Osteoblast (primary cell): Measurements from ENCODE around the gene TTBK1. TPM values are rescaled to one million over a fixed set of nuclear protein-coding genes. Genes with fewer than 3 reads are reported as not detected.

Experiments
- DNase-seq: peaks from one replicate; pipeline ENCODE4 v3.0.0; 2011; ENCODE audit warnings: low spot score, mixed read lengths; ENCODE audit not compliant: insufficient read length; ENCODE audit errors: missing footprints
- H2AFZ ChIP-seq: 2 replicates; pipeline ENCODE4 v1.6.0; 2011; ENCODE audit warnings: mild to moderate bottlenecking, low read length
- H3K27ac ChIP-seq: 2 replicates; pipeline ENCODE4 v1.5.1; 2011; ENCODE audit warnings: mild to moderate bottlenecking, low read depth, low read length, moderate library complexity
- H3K27me3 ChIP-seq: 2 replicates; pipeline ENCODE4 v1.6.0; 2012; ENCODE audit warnings: mild to moderate bottlenecking, control low read depth, inconsistent platforms, low read length, moderate library complexity; ENCODE audit not compliant: insufficient read depth
- H3K36me3 ChIP-seq: 2 replicates; pipeline ENCODE4 v1.5.1; 2011; ENCODE audit warnings: mild to moderate bottlenecking, low read length, control low read depth, moderate library complexity; ENCODE audit not compliant: insufficient read depth
- H3K4me1 ChIP-seq: 2 replicates; pipeline ENCODE4 v1.5.1; 2011; ENCODE audit warnings: mild to moderate bottlenecking, low read length, control low read depth, moderate library complexity; ENCODE audit not compliant: insufficient read depth
- H3K4me2 ChIP-seq: 2 replicates; pipeline ENCODE4 v1.6.0; 2011; ENCODE audit warnings: mild to moderate bottlenecking, low read length; ENCODE audit not compliant: insufficient read depth
- H3K4me3 ChIP-seq: fragments of 200-600 bp; sonication (generic); 3 replicates; pipeline ENCODE4 v1.5.1; 2012; ENCODE audit warnings: mild to moderate bottlenecking, low read length, inconsistent platforms; ENCODE audit not compliant: insufficient read depth
- H3K79me2 ChIP-seq: 2 replicates; pipeline ENCODE4 v1.6.0; 2012; ENCODE audit warnings: mild to moderate bottlenecking, low read length, control low read depth, inconsistent platforms; ENCODE audit not compliant: insufficient read depth
- H3K9me3 ChIP-seq: 2 replicates; pipeline ENCODE4 v1.5.1; 2011; ENCODE audit warnings: low read depth, low read length, control low read depth
- H4K20me1 ChIP-seq: 2 replicates; pipeline ENCODE4 v1.6.0; 2012; ENCODE audit warnings: mild to moderate bottlenecking, low read length, control low read depth; ENCODE audit not compliant: insufficient read depth
- CTCF ChIP-seq: IDR thresholded peaks from 2 replicates; pipeline ENCODE4 v1.5.1; 2011; ENCODE audit warnings: mild to moderate bottlenecking, low read depth, low read length, moderate library complexity; ENCODE audit errors: extremely low read depth
- total RNA-seq: library from RNA; depleted of rRNA; stranded (reverse); fragments of >200 nt; gene quantifications from 2 replicates; pipeline ENCODE4 v1.2.3, GENCODE V29; 2012

The TTBK1 gene
- total RNA-seq = under 0.01 TPM in 1 of 2 replicates, not detected in the other

- Histone ChIP-seq H3K4me3 (no peak within 1 kb of the TSS), H3K4me2 (no peak within 1 kb of the TSS), H3K4me1 (peaks cover 6% of the 10 kb centered on the region), H2AFZ (no peak within 1 kb of the TSS), H3K27me3 (peaks cover 87% of the 10 kb centered on the region), H4K20me1 (no peaks in the 10 kb centered on the region), H3K36me3 (no peaks in the 10 kb centered on the region), H3K9me3 (no peaks in the 10 kb centered on the region), H3K79me2 (no peaks in the 10 kb centered on the region), H3K27ac (no peak within 1 kb of the TSS)
- DNase-seq = peak; percentile 77
- no peak for TF ChIP-seq CTCF
These were observed at the start of gene TTBK1 for GRCh38 chr6:43242908-43243663. TSS of gene TTBK1 (plus strand) at chr6:43243481. CDS start at chr6:43246661, 3,180 bp downstream.

GRCh38 chr6:43193929-43194328 is 49.4 kb upstream of the TTBK1 start:
- Histone ChIP-seq H4K20me1 (no peaks in the 10 kb centered on the region), H2AFZ (no peak overlapping the region)

GRCh38 chr6:43196337-43196736 is 46.9 kb upstream of the TTBK1 start:
- Histone ChIP-seq H3K36me3 (peaks cover 38% of the 10 kb centered on the region), H3K4me1 (no peaks in the 10 kb centered on the region), H2AFZ (no peak overlapping the region), H3K27ac (no peak overlapping the region), H3K79me2 (no peaks in the 10 kb centered on the region), H3K4me3 (no peak overlapping the region), H3K4me2 (no peak overlapping the region), H3K9me3 (no peaks in the 10 kb centered on the region), H4K20me1 (no peaks in the 10 kb centered on the region), H3K27me3 (no peaks in the 10 kb centered on the region)
- no peak for TF ChIP-seq CTCF
- peak; percentile 49 for DNase-seq

More at GRCh38 chr6:43193929-43194328, 49.4 kb upstream of the TTBK1 start:
- Histone ChIP-seq H3K4me2 (no peak overlapping the region), H3K27ac (no peak overlapping the region), H3K27me3 (no peaks in the 10 kb centered on the region), H3K79me2 (no peaks in the 10 kb centered on the region), H3K4me1 (no peaks in the 10 kb centered on the region), H3K9me3 (no peaks in the 10 kb centered on the region), H3K36me3 (peaks cover 44% of the 10 kb centered on the region), H3K4me3 (no peak overlapping the region)
- no peak for TF ChIP-seq CTCF
- DNase-seq = peak; percentile 49

- DNase-seq = peak; percentile 2
- Histone ChIP-seq H3K27me3 (no peaks in the 10 kb centered on the region), H3K4me1 (no peaks in the 10 kb centered on the region), H3K4me2 (no peak overlapping the region), H3K79me2 (no peaks in the 10 kb centered on the region), H2AFZ (no peak overlapping the region), H4K20me1 (no peaks in the 10 kb centered on the region), H3K27ac (no peak overlapping the region), H3K9me3 (no peaks in the 10 kb centered on the region), H3K4me3 (no peak overlapping the region), H3K36me3 (peaks cover 35% of the 10 kb centered on the region)
- TF ChIP-seq CTCF = no peak
These were observed 43.4 kb upstream of the TTBK1 start for GRCh38 chr6:43199912-43200311.
